Panc1 (cell line): Measurements from ENCODE around the gene IGFLR1.

Source experiments
- POLR2AphosphoS5 ChIP-seq: IDR thresholded peaks from 2 replicates; pipeline ENCODE4 v1.6.1; 2012; ENCODE audit warnings: mild to moderate bottlenecking, low read depth, low read length, moderate library complexity
- SIN3A ChIP-seq: IDR thresholded peaks from 2 replicates; pipeline ENCODE4 v1.6.1; 2012; ENCODE audit warnings: low read depth, mild to moderate bottlenecking, low read length, moderate library complexity, borderline replicate concordance; ENCODE audit not compliant: insufficient read depth
- TCF7L2 ChIP-seq: IDR thresholded peaks from 2 replicates; pipeline ENCODE4 v1.6.1; 2011; ENCODE audit warnings: mild to moderate bottlenecking, low read depth, low read length, inconsistent platforms
- TF ChIP-seq, protein P1 (sequence below), 2 experiments: IDR thresholded peaks; 2 replicates each; pipeline ENCODE4 v1.6.1; 2011 to 2012; ENCODE audit warnings: low read depth in 2 of 2, control low read depth in 1 of 2, low read length in 1 of 2, mild to moderate bottlenecking in 1 of 2, moderate library complexity in 1 of 2; ENCODE audit not compliant: insufficient read depth in 1 of 2
- TF ChIP-seq, protein P2 (sequence below): fragments of 450-650 bp; IDR thresholded peaks from 2 replicates; pipeline ENCODE4 v1.5.1; 2017; ENCODE audit warnings: mild to moderate bottlenecking

DNA sequence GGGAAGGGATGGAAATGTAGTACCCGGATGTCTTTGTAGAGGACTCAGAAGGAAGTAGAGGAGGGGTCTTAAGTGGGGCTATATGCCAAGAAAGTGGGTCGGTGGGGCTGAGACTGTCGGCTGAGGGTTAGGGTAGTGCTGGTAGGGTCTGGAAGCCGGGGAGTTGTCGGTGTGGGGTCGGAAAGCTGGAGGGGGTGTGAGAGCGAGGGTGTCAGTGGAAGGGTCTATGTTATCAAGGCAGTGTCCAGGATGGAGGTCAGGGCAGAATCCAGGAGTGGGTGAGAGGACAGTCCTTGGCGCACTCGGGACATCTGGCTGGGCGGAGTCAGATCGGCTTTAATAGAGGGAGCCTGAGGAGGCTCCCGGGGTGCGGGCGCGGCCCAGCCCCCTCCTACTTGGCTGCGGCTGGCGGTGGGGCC, 12.9 kb upstream of the IGFLR1 start:
- TF ChIP-seq, protein P1, sequence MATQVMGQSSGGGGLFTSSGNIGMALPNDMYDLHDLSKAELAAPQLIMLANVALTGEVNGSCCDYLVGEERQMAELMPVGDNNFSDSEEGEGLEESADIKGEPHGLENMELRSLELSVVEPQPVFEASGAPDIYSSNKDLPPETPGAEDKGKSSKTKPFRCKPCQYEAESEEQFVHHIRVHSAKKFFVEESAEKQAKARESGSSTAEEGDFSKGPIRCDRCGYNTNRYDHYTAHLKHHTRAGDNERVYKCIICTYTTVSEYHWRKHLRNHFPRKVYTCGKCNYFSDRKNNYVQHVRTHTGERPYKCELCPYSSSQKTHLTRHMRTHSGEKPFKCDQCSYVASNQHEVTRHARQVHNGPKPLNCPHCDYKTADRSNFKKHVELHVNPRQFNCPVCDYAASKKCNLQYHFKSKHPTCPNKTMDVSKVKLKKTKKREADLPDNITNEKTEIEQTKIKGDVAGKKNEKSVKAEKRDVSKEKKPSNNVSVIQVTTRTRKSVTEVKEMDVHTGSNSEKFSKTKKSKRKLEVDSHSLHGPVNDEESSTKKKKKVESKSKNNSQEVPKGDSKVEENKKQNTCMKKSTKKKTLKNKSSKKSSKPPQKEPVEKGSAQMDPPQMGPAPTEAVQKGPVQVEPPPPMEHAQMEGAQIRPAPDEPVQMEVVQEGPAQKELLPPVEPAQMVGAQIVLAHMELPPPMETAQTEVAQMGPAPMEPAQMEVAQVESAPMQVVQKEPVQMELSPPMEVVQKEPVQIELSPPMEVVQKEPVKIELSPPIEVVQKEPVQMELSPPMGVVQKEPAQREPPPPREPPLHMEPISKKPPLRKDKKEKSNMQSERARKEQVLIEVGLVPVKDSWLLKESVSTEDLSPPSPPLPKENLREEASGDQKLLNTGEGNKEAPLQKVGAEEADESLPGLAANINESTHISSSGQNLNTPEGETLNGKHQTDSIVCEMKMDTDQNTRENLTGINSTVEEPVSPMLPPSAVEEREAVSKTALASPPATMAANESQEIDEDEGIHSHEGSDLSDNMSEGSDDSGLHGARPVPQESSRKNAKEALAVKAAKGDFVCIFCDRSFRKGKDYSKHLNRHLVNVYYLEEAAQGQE (IDR thresholded peaks at IDR 0.05; ENCODE audit: insufficient read depth in 1 of 2, low read depth in 2 of 2, low read length in 1 of 2), result no peak
- TF ChIP-seq, protein P2, sequence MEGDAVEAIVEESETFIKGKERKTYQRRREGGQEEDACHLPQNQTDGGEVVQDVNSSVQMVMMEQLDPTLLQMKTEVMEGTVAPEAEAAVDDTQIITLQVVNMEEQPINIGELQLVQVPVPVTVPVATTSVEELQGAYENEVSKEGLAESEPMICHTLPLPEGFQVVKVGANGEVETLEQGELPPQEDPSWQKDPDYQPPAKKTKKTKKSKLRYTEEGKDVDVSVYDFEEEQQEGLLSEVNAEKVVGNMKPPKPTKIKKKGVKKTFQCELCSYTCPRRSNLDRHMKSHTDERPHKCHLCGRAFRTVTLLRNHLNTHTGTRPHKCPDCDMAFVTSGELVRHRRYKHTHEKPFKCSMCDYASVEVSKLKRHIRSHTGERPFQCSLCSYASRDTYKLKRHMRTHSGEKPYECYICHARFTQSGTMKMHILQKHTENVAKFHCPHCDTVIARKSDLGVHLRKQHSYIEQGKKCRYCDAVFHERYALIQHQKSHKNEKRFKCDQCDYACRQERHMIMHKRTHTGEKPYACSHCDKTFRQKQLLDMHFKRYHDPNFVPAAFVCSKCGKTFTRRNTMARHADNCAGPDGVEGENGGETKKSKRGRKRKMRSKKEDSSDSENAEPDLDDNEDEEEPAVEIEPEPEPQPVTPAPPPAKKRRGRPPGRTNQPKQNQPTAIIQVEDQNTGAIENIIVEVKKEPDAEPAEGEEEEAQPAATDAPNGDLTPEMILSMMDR, result no peak
- TF ChIP-seq POLR2AphosphoS5, result no peak
- TF ChIP-seq TCF7L2, result no peak
- TF ChIP-seq SIN3A, result no peak
